GM08714 (cell line): ENCODE results near the gene CFAP97D1.
A peak's percentile ranks its signal among the peaks of the same experiment; 100 is the strongest.
"Not testable (repeated sequence)": the region's sequence is repeated elsewhere in the genome, so short reads cannot be mapped to it uniquely, and the experiment has no call there.

Experiments
- H3K4me3 ChIP-seq: fragments of 200-500 bp; sonication (Bioruptor generic); 2 replicates; pipeline ENCODE4 v1.5.1; 2014; ENCODE audit warnings: mild to moderate bottlenecking, low read length, inconsistent platforms
- ZNF274 ChIP-seq: IDR thresholded peaks from 2 replicates; pipeline ENCODE4 v1.6.1; 2012; ENCODE audit warnings: mild to moderate bottlenecking, low read depth, low read length

CFAP97D1 gene

DNA sequence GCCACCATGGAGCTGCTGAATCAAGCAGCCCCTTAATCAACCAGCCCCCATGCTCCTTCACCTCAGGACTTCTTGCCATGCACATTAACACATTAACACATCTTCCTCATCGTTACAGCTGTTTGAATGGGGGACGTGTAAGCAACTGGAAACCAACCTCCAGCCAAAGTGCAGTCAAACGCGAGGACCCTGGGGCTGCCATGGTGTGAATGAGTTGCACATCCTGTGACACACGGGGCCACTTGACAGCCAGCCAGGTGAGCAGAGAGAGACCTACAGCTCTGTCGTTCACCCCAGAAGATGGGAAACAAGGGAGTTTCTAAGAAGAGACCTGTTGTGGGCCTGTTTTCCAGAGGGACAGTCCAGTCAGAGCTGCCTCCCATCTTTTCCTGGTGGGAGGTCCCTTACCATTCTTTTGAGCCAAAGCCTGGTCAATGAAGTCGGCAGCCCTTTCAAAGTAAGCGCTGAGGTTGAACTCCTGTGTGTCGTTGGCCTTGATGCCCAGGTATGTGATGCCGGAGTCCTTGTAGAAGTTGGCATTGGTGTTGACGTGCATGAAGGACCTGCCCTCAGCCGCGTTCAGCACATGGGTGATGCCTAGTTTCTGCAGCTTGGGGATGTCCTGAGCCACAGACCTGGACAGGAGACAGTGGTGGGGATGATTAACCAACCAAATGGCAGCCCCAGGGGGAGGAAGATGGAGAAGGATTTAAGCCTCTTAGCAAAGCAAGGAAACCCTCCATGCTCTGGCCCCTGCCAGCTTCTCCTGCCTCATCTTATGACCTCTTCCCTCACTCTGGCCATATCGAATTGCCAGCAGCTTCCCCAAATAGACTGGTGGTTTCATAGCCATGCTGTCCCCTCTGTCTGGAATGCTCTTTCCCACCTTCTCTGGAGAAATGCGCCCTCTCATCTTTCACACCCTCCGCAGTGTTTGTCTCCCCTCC lies 5.7 kb upstream of the CFAP97D1 start:
- H3K4me3 ChIP-seq, result no peak overlapping the region
- TF ChIP-seq ZNF274, result no peak

DNA sequence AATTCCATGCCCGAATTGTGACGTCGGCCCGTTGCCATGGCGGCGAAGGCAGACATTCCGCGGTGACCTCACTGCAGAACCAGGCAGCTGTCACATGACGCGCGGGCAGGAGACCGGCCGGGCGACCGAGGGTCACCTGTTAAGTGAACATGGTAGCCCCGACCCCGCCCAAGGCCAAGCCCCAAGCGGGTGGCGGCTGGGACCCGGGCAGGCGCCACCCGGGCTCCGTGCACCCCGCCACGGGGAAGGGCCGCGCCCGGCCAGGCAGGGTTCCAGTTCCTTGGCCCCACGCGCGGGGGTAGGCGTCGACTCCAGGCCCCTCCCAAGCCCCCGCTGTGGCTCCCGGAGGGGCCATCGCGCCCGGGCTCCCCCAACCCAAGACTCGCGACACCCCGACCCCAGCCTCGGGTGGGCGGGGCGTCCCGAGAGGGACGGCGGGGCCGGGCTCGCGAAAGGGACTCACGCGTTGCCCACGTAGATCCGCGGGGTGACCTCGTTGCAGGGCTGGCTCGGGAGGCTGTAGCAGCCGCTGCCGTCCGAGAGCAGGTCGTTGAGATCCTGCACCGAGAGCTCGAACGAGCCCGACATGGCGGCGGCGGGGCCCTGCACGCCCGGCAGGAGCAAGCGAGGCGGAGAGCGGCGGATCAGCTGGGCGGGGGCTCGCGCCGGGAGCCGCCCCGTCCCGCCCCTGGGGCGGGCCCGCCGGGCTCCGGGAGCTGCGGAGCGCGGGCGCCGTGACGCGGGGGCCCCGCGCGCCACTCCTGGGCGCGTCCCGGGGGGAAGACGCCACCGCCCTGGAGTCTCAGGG lies 1.7 kb upstream of the CFAP97D1 start, which contains the start of gene DUSP3:
Gene DUSP3 (minus strand): TSS at position 641 of the 808 bp plus-strand sequence. CDS start 53 bp downstream, at position 588.
- H3K4me3 ChIP-seq, result peak within 1 kb of the TSS; percentile 72
- TF ChIP-seq ZNF274, result no peak

DNA sequence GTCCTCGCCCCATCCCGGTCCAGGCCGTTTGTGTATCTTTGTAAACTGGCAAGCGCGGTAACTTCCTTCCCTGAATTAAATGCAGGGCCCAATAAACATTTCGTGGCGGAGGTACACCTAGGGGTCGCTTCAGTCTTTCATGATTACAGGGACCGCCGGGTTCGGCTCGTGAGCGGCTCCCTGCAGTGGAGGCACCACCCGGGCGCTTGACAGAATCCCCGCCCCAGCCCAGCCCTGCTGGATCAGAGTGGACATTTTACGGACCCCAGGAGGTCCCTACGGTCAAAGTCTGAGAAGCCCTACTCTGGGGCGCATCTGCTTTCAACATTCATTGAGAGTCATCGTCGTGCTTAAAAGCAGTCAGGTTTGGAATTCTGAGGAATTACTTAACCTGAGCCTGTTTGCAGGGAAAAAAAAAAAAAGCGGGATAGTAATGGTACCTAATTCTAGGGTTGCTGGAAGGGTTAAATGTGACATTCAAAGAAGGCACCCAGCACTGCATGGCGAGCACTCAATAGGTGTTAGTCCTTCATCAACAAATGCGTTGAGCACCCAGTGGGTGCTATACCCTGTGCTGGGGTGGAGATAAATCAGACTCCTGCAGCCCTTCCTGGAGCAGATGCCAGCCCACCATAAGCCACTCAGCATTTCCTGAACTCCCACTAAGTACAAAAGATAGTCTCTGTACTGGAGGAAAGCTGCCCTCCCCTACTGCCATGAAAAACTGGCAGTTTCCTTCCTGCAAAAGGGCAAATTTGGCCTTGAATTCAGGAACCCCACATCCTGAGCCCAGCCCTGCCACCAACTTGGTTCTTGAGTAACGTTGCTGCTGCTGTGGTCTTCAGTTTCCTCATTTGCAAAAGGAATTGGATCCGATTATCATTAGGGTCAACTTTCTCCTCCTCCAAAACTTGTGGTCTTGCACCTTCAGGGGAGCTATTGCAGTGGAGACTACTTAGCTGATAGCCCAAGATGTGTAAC lies 800 bp upstream of the CFAP97D1 start:
- peak overlapping the region; percentile 72; the same call in 1 of the 2 replicates for H3K4me3 ChIP-seq
- no peak for TF ChIP-seq ZNF274

DNA sequence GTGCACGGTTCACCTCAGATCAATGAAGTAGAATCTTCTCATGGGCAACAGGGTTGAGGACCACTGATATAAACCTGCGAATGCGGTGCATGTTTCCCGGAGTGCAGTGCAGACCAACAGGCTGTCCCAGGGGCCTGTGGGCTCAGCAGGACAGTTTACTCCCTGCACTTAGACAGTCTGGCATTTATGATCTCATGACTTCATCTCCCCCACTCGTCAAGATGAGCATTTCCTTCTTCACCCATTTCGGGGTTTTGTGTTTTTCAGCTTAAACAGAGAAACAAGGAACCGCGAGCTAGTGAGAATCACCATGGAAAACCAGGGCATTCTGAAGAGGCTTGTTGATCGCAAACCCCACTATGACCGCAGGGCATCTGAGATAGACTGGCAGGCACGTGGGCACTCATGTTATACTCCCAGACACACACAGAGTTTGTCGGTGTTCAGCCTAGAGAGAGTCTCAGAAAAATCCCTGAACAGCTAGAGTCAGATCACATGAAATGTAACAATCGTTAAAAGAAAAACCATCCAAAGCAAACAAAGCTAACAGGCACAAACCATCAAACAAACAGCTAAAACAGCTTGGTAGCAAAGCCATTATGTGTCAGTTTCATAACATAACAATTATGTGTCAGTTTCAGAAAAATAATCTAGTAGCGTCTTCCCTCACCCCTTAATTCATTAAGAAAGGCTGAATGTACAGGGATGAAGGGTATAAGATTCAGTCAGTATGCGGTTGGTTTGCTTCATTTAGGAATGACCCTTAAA lies 2.9 kb downstream of the CFAP97D1 start:
- no peak overlapping the region for H3K4me3 ChIP-seq

GRCh38 chr17:43784068-43784467 lies 3.8 kb downstream of the CFAP97D1 start:
- H3K4me3 ChIP-seq, result no peak overlapping the region
- no peak for TF ChIP-seq ZNF274

More for the DNA sequence above, 2.9 kb downstream of the CFAP97D1 start:
- TF ChIP-seq ZNF274, result no peak

DNA sequence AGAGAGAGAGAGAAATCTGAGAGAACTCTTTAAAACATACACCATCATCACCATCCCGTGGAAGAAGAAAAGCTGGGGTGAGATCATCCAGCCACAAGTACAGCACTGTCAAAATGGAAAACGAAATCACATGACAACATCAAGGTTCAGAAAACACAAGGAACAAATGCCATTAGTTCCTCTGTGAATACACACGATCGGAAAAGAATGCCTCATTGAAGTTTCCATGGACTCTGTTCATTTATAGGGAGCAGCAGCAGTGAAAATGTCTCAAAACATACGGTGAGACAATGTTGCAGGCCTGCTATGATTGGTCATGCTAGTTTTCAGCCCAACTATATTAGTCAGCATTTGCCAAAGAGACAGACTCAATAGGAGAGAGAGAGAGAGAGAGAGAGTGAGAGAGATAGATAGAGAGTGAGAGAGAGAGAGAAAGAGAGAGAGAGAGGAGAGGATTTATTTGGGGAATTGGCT lies 4.4 kb downstream of the CFAP97D1 start:
- no peak overlapping the region for H3K4me3 ChIP-seq
- no peak for TF ChIP-seq ZNF274

GRCh38 chr17:43787728-43788127 lies 7.5 kb downstream of the CFAP97D1 start:
- TF ChIP-seq ZNF274, result no peak
- H3K4me3 ChIP-seq, result no peak overlapping the region

GRCh38 chr17:43788540-43788939 lies 8.3 kb downstream of the CFAP97D1 start:
- H3K4me3 ChIP-seq, result no peak overlapping the region
- TF ChIP-seq ZNF274, result no peak

DNA sequence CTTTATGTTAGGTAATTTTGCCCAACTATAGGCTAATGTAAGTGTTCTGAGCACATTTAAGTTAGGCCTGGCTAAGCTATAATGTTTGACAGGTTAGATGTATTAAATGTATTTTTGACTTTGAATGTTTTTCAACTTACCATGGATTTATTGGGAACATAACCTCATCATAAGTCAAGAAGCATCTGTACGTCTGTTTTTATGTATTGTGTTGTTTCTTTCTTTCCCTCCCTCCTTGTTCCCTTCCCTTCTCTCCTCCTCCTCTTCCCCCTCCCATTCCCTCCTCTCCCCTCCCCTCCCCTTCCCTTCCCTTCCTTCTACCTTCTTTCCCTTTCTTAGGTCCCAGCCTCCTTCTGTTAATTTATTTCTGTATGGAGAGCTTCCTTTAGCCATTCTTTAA lies 9.2 kb downstream of the CFAP97D1 start:
- no peak for TF ChIP-seq ZNF274
- H3K4me3 ChIP-seq, result no peak overlapping the region

DNA sequence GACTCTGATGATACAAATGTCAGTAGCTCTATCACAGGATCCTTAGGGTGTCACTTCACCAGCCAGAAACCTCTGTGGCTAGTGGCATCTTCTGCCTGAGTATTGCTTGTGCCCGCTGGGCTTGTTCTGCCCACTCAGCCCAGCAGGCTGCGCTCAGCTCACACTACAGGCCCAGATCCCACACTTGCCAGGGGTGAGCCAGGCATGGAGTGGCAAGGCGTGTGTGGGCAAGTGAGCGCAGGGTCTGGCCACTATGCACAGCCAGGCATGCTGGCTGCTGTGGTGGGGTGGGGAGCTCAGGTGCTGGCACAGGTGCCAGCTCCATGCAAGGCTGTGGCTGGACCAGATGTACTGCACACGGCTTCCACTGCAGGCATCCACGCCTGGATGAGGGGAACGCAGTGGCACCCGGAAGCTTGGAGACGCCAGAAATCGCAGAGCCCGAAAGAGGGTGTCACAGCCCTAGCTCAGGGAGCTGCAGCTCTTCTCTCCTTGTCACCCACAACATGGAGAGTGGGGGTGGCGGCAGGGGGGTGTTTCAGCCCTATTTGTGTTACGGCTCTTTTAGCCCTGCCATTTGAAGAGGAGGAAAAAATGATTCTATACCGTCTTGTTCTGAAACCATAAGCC lies 10.2 kb downstream of the CFAP97D1 start:
- no peak overlapping the region for H3K4me3 ChIP-seq
- no peak for TF ChIP-seq ZNF274

DNA sequence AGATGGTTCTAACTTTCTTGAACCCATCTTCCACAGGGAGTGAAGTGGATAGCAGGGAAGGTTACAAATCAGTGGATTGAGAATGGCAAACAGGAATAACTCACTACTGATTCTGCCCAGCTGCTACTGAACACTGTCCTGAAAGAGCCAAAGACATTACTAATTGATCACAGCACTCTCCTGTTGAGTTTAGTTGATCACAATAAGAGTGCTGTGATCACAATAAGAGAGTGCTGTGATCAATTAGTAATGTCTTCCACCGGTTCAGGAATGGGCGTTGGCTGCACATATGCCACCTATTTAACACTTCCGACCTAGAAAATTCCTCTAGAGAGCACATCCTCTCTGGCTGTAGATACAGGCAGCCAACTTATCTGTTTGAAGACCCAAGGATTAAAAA lies 11.4 kb downstream of the CFAP97D1 start:
- no peak overlapping the region for H3K4me3 ChIP-seq

GRCh38 chr17:43792668-43793067 lies 12.4 kb downstream of the CFAP97D1 start:
- H3K4me3 ChIP-seq, result not testable (repeated sequence)

More for the DNA sequence above, 11.4 kb downstream of the CFAP97D1 start:
- TF ChIP-seq ZNF274, result no peak

DNA sequence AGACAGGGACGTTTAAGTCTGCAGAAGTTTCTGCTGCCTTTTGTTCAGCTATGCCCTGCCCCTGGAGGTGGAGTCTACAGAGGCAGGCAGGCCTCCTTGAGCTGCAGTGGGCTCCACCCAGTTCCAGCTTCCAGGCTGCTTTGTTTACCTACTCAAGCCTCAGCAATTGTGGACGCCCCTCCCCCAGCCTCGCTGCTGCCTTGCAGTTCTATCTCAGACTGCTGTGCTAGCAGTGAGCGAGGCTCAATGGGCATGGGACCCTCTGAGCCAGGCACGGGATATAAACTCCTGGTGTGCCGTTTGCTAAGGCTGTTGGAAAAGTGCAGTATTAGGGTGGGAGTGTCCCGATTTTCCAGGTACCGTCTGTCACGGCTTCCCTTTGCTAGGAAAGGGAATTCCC lies 17.8 kb downstream of the CFAP97D1 start:
- H3K4me3 ChIP-seq, result not testable (repeated sequence)
